BE2C (cell line): ENCODE data around the gene TMEM132E.

ENCODE experiments used
- DNase-seq: peaks from one replicate; pipeline ENCODE4 v3.0.0-alpha.2; 2020
- H3K27me3 ChIP-seq: fragments of 250-450 bp; sonication (Bioruptor Pico); 2 replicates; pipeline ENCODE4 v1.5.1; 2020; ENCODE audit warnings: mild to moderate bottlenecking
- H3K36me3 ChIP-seq: fragments of 250-450 bp; sonication (Bioruptor Pico); 2 replicates; pipeline ENCODE4 v1.5.1; 2020; ENCODE audit warnings: mild to moderate bottlenecking
- H3K4me1 ChIP-seq: fragments of 250-450 bp; sonication (Bioruptor Pico); 2 replicates; pipeline ENCODE4 v1.5.1; 2020
- H3K4me3 ChIP-seq: 2 replicates; pipeline ENCODE4 v1.5.1; 2011; ENCODE audit warnings: low read depth, low read length
- H3K9me3 ChIP-seq: fragments of 250-450 bp; sonication (Bioruptor Pico); 2 replicates; pipeline ENCODE4 v1.5.1; 2020
- CTCF ChIP-seq: IDR thresholded peaks from 2 replicates; pipeline ENCODE4 v1.5.1; 2012; ENCODE audit warnings: mild to moderate bottlenecking, low read depth, low read length

The TMEM132E gene

GRCh38 chr17:34606763-34607162, 27.4 kb downstream of the TMEM132E start:
- Histone ChIP-seq H3K4me1 (peaks cover 5% of the 10 kb centered on the region), H3K36me3 (no peaks in the 10 kb centered on the region), H3K27me3 (no peaks in the 10 kb centered on the region), H3K9me3 (no peaks in the 10 kb centered on the region), H3K4me3 (no peak overlapping the region)
- TF ChIP-seq CTCF, result no peak
- no peak for DNase-seq

DNA sequence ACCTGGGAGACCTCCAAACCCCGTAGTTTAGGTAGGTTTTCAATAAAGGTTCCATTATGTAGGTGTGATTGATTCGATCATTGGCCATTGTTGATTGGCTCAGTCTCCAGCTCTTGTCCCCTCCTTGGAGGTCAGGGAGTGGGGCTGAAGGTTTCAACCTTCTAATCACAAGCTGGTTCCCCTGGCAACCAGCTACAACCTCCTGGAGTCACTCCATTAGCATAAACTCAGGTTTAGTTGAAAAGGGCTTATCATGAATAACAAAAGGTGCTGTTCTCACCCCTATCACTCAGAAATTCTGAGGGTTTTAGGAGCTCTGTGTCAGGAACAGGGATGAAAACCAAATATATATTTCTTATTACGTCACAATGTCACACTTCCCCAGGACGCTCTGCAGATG, 28.5 kb downstream of the TMEM132E start:
- Histone ChIP-seq H3K36me3 (no peaks in the 10 kb centered on the region), H3K9me3 (no peaks in the 10 kb centered on the region), H3K27me3 (no peaks in the 10 kb centered on the region), H3K4me1 (peaks cover 9% of the 10 kb centered on the region), H3K4me3 (no peak overlapping the region)
- no peak for DNase-seq
- no peak for TF ChIP-seq CTCF

DNA sequence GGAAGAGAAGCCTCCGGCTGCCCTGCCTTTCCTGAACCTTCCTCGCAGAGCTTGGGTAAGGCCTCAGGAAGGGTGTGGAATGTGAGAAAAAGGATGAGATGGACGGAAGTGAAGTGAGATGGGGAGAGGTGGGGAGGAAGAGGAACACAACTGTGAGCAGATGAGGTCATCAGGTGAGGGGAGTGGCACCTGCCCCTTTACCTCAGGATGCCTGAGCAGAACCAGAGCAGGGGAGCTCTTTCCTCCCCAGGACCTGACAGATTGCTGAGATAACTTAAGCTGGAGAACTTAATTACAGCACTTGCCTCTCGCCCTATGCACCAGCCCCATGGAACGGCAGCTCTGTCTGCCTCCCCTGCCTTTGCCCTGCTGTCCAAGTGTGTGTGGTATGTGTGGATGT, 29.8 kb downstream of the TMEM132E start:
- peaks cover 20% of the 10 kb centered on the region for H3K4me1 ChIP-seq
- no peak overlapping the region for H3K4me3 ChIP-seq
- no peaks in the 10 kb centered on the region for H3K27me3 ChIP-seq
- DNase-seq, result no peak
- H3K36me3 ChIP-seq, result no peaks in the 10 kb centered on the region
- no peak for TF ChIP-seq CTCF
- H3K9me3 ChIP-seq, result no peaks in the 10 kb centered on the region

GRCh38 chr17:34610039-34610438, 30.7 kb downstream of the TMEM132E start:
- Histone ChIP-seq H3K36me3 (no peaks in the 10 kb centered on the region), H3K9me3 (no peaks in the 10 kb centered on the region), H3K4me3 (no peak overlapping the region), H3K27me3 (no peaks in the 10 kb centered on the region), H3K4me1 (peaks cover 28% of the 10 kb centered on the region)
- TF ChIP-seq CTCF, result no peak
- DNase-seq, result no peak

DNA sequence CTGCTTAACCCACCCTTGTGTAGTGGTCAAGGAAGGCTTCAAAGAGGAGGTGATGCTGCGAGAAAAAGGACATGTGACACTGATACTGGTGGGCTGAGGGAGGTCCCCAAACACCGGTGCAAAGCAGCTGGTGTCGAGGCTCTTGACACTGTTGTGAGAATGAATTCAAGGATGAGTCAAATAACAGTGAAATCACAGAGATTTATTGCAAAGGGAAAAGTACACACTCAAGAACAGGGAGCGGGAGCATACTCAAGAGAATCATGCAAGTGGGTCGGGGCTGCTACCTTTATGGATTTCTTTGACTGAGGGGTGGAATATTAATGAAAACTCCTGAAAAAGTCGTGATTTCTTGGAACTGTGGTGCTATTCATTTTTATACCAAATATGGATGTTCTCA, 31.1 kb downstream of the TMEM132E start:
- H3K9me3 ChIP-seq, result no peaks in the 10 kb centered on the region
- H3K4me1 ChIP-seq, result peaks cover 33% of the 10 kb centered on the region
- DNase-seq, result no peak
- H3K36me3 ChIP-seq, result no peaks in the 10 kb centered on the region
- H3K27me3 ChIP-seq, result no peaks in the 10 kb centered on the region
- no peak for TF ChIP-seq CTCF
- H3K4me3 ChIP-seq, result no peak overlapping the region

DNA sequence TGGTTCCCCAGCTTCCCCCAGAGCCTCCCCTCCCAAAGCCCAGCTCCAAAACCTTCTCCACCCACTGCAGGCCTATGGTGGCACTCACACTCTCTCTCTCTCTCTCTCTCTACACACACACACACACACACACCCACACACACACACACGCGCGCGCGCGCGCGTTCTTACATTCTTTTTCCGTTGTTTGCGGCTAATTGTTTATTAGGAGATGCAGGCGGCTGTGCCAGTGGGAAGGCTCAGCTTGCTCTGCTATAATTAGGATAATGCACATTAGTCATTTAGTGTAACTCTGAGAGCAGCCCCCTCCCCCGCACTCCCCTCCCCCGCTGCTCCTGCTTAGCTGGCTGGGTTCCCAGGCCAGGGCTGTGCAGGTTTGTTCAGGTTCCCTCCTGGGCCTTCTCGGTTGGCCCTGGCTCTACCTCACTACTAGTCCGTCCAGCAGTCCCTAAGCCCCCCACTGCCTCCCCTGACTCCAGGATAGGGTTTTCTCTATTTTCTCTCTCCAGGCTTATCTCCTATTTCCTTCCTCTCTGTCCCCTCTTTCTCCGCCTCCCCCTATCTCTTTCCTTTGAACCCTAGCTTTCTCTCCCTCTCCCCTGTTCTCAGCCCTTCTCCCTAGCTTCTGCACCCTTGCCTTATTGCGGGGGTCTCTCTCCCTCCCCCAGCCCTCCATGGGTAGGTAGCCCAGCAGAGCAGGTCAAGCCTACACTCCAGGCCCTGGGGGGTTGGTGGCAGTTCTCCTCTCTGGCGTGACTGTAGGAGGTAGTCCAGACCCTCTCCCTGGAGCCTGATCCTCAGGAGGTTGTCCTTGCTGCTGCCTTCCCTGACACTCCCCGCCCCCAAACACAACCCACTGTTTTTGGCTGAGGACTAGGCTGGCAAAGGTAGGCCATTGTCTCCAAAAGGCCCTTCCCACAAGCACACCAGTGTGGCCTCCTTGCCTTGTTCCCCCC, 34.0 kb downstream of the TMEM132E start:
- Histone ChIP-seq H3K4me3 (peak overlapping the region; percentile 7; the same call in 1 of the 2 replicates), H3K36me3 (no peaks in the 10 kb centered on the region), H3K4me1 (peaks cover 47% of the 10 kb centered on the region), H3K9me3 (no peaks in the 10 kb centered on the region), H3K27me3 (no peaks in the 10 kb centered on the region)
- TF ChIP-seq CTCF, result no peak
- peak; percentile 83 for DNase-seq
